Astrocyte (in vitro differentiated cells and primary cell): Measurements from ENCODE around the gene RAB14.

ENCODE experiments used
- EZH2 ChIP-seq: IDR thresholded peaks from 2 replicates; pipeline ENCODE4 v1.6.1; 2012; ENCODE audit warnings: mild to moderate bottlenecking, low read length, inconsistent platforms; ENCODE audit not compliant: insufficient read depth
- TF ChIP-seq, protein P1 (sequence below): IDR thresholded peaks from 2 replicates; pipeline ENCODE4 v1.5.1; 2011; ENCODE audit warnings: low read depth, mild to moderate bottlenecking, inconsistent platforms, low read length, moderate library complexity; ENCODE audit not compliant: insufficient read depth

DNA sequence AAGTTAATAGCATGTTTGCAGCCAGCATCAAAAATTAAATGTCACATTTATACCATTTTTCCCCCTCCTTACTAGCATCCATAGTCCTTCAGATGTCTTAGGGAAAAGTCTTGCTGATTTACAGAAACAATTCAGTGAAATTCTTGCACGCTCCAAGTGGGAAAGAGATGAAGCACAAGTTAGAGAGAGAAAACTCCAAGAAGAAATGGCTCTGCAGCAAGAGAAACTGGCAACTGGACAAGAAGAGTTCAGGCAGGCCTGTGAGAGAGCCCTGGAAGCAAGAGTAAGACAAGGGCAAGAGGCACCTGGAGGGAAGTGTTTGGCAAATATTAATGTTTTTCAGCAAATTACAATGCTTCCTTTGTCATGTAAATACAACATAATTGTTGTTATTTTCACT is 60.4 kb downstream of the RAB14 start:
- TF ChIP-seq EZH2 = no peak
- TF ChIP-seq, protein P1, sequence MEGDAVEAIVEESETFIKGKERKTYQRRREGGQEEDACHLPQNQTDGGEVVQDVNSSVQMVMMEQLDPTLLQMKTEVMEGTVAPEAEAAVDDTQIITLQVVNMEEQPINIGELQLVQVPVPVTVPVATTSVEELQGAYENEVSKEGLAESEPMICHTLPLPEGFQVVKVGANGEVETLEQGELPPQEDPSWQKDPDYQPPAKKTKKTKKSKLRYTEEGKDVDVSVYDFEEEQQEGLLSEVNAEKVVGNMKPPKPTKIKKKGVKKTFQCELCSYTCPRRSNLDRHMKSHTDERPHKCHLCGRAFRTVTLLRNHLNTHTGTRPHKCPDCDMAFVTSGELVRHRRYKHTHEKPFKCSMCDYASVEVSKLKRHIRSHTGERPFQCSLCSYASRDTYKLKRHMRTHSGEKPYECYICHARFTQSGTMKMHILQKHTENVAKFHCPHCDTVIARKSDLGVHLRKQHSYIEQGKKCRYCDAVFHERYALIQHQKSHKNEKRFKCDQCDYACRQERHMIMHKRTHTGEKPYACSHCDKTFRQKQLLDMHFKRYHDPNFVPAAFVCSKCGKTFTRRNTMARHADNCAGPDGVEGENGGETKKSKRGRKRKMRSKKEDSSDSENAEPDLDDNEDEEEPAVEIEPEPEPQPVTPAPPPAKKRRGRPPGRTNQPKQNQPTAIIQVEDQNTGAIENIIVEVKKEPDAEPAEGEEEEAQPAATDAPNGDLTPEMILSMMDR = no peak
